ENCODE data around the gene TXNDC15.
"Not testable (repeated sequence)": the region's sequence is repeated elsewhere in the genome, so short reads cannot be mapped to it uniquely, and the experiment has no call there.

TXNDC15 gene, protein sequence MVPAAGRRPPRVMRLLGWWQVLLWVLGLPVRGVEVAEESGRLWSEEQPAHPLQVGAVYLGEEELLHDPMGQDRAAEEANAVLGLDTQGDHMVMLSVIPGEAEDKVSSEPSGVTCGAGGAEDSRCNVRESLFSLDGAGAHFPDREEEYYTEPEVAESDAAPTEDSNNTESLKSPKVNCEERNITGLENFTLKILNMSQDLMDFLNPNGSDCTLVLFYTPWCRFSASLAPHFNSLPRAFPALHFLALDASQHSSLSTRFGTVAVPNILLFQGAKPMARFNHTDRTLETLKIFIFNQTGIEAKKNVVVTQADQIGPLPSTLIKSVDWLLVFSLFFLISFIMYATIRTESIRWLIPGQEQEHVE

GRCh38 chr5:134873987-134874830 is at the start of gene TXNDC15:
TSS of gene TXNDC15 (plus strand) at chr5:134874371. CDS start at chr5:134874428, 57 bp downstream.
- DNase-seq: peak; percentile 58 to 75

DNA sequence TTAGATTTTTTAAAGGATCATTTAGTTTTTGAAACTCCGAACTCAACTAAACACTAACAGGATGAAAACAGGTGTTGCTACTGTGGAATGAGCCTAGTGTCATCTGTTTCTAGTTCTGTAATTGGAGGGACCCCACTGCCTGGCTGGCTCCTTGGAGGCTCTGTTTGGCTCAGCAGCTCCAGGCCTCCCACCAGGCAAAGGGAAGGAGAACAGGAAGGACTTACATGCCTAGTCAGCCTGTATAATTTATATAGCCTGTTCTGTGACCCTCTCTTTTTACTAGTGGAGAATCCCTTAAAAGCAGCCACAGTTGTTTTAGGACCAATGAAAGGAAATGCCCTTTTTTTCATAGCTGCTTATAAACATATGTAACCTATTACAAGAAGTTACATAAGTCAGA is 49.5 kb upstream of the TXNDC15 start:
- DNase-seq: no peak

DNA sequence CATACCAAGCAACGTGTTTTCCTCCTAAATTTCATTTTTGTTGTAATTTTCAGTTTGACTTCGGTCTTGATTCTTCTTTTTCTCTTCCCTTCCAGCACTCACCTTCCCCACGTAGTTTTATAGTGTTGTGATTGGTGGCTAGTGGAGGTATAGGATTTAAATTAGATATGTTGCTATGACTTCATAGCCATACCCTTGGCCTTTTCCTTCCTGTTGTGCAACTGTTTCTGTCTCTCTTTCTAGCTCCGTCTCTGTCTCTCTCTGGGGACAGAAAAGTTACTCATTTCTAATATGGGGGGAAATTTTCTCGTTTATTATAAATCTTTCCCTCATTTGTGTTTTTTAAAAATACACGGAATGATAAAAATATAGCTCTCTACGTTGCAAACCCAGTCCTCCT is 49.0 kb upstream of the TXNDC15 start:
- DNase-seq: no peak

DNA sequence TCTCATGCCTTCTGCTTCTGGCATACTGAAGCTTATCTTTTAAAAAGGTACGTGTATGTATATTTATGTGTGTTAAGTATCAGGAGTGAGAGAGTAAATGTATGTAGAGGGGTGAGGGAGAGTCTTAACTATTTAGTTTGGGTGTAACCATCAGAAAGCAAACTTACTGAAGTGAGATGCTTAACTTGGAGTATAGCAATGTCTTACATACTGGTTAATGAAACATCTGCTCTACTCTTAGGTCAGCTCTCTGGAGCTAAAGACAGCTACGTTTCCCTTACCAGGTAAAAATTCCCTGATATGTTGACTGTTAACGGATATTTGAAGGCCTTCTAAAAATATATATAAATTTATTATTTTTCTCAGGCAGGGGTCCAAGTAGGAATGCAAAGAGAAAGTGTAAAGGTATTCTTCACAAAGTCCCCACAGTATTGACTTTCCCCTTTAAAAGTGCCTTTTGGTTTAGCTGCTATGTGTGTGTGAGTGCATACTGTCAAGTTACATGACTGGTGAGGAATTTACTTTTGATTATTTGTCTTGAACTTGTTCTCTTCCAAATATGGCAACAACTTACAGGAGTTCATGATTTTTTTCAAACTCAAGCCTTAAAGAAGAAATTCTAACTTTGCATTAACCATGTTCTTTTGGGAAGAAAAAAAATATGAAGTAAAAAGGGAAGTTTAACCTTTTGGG is 40.7 kb upstream of the TXNDC15 start:
- no peak for DNase-seq

GRCh38 chr5:134835623-134836022 is 38.5 kb upstream of the TXNDC15 start:
- no peak for DNase-seq

GRCh38 chr5:134837530-134838181 is 36.5 kb upstream of the TXNDC15 start:
- DNase-seq: no peak

DNA sequence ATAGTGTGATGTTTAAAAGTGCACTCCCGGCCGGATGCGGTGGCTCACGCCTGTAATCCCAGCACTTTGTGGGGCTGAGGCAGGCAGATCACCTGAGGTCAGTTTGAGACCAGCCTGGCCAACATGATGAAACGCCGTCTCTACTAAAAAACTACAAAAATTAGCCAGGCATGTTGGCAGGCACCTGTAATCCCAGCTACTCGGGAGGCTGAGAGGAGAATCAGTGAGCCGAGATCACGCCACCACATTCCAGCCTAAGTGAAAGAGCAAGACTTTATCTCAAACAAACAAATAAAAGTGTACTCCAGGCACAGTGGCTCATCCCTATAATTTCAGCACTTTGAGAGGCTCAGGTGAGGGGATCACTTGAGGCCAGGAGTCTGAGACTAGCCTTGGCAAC is 35.8 kb upstream of the TXNDC15 start:
- not testable (repeated sequence) for DNase-seq

- no peak for DNase-seq
Observed at GRCh38 chr5:134840811-134841210, 33.4 kb upstream of the TXNDC15 start.

GRCh38 chr5:134844252-134844651 is 29.9 kb upstream of the TXNDC15 start:
- no peak for DNase-seq

DNA sequence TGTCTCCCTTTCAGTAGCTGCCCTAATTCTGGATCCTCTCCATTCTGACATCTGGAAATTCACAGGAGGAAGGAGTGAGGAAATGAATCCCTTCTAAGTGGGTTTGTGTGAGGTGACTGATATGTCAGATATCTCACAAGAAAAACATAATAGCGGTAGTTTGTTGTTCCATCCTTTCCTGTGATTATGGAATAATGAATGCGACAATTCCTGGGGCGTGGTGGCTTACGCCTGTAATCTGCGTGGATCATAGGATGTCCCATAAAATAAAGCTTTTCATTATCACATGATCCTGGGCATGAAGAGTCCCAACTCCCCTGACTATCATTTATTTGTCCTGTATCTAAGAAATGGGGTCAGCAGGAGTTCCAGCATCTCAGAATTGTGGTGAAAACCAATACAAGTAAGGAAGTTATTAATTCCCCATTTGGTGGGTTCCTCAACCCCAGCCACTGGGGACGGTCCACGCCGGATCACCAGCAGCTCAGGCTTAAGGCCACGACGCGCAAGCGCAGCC is 28.8 kb upstream of the TXNDC15 start:
- no peak for DNase-seq

GRCh38 chr5:134845852-134846640 is 28.1 kb upstream of the TXNDC15 start, which contains the start of gene C5orf24:
TSS of gene C5orf24 (plus strand) at chr5:134845968. CDS start at chr5:134854901, 8,933 bp downstream.
- peak; percentile 85 to 93 for DNase-seq

GRCh38 chr5:134846641-134846960 is 27.6 kb upstream of the TXNDC15 start:
- DNase-seq: no peak

GRCh38 chr5:134849434-134849933 is 24.7 kb upstream of the TXNDC15 start:
- DNase-seq: not testable (repeated sequence)

- no peak for DNase-seq
Observed at GRCh38 chr5:134851307-134851923, 22.8 kb upstream of the TXNDC15 start.

- not testable (repeated sequence) for DNase-seq
Observed at GRCh38 chr5:134856465-134856864, 17.7 kb upstream of the TXNDC15 start.

DNA sequence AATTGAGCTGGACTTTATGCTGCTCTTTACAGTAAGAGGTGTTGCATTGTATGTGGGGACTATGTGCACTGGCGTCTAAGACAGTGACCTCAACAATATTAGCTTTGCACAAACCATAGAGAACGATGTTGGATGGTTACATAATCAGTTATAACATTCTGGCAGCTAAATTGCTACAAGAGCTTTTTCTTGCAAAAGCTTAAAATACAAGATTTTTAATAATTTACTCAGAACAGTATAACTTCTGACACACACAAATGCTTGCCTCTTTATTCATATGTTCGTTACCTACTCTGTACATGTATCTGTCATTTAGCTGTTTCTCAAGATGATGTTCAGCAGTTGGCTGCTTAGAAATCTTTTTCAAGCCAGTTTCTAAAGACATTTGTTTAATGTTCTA is 16.8 kb upstream of the TXNDC15 start:
- DNase-seq: no peak

DNA sequence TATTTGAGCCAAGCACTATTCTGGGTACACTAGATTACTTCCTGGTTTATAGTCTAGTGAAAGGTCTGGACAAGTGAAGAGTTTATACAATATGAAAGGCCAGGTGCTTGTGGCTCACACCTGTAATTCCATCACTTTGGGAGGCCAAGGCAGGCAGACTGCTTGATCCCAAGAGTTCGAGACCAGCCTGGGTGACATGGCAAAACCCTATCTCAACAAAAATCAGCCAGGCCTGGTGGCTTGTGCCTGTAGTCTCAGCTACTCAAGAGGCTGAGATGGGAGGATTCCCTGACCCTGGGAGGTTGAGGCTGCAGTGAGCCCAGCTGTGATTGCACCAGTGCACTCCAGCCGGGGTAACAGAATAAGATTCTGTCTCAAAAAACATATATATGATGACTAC is 9.5 kb upstream of the TXNDC15 start:
- no peak for DNase-seq

DNA sequence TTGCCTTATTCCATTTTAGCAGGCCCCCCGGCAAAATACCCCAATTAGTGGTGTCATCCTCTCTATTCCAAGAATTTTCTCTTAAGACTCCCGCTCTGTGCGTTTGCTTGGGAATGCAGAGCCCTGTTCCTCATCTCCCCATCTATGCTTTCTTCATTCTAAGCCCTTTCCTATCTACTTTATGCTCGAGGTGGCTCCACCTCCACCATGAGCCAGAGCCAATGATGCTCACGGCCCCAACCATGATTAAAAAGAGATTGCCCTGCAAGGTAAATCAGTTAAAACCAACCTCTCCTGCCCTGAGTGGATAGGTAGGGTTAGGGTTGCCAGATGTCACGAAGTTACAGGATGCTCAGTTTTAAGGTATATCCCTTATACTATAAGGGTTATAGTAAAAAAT is 677 bp upstream of the TXNDC15 start:
- no peak for DNase-seq

- peak in 1 of 2 donors; percentile 30 for DNase-seq
Observed at GRCh38 chr5:134874831-134875655, 872 bp downstream of the TXNDC15 start.

GRCh38 chr5:134877159-134877558 is 3.0 kb downstream of the TXNDC15 start:
- DNase-seq: no peak

Data from bone marrow (tissue), 2 donors.